Right lobe of liver (tissue), 4 donors: Measurements from ENCODE around the gene CHERP.

ENCODE experiments used
- POLR2A ChIP-seq: fragments of 450-650 bp; IDR thresholded peaks from one replicate; pipeline ENCODE4 v1.6.1; 2017; ENCODE audit warnings: antibody characterized with exemption, mild to moderate bottlenecking
- TF ChIP-seq, protein P1 (sequence below), 4 donors: fragments of 200-600 bp in 3 of 4; fragments of 450-650 bp in 1 of 4; IDR thresholded peaks; one replicate each; pipeline versions ENCODE4 v1.5.1 to v1.8.0; 2016 to 2022; ENCODE audit warnings: antibody characterized with exemption in 4 of 4, mild to moderate bottlenecking in 2 of 4
- donor health status: DM: no; HTN: no; CAD: no.
- donor health status: DM: no; HTN: no; CAD: no.
- donor health status: DM: no; HTN: yes; CAD: no.

DNA sequence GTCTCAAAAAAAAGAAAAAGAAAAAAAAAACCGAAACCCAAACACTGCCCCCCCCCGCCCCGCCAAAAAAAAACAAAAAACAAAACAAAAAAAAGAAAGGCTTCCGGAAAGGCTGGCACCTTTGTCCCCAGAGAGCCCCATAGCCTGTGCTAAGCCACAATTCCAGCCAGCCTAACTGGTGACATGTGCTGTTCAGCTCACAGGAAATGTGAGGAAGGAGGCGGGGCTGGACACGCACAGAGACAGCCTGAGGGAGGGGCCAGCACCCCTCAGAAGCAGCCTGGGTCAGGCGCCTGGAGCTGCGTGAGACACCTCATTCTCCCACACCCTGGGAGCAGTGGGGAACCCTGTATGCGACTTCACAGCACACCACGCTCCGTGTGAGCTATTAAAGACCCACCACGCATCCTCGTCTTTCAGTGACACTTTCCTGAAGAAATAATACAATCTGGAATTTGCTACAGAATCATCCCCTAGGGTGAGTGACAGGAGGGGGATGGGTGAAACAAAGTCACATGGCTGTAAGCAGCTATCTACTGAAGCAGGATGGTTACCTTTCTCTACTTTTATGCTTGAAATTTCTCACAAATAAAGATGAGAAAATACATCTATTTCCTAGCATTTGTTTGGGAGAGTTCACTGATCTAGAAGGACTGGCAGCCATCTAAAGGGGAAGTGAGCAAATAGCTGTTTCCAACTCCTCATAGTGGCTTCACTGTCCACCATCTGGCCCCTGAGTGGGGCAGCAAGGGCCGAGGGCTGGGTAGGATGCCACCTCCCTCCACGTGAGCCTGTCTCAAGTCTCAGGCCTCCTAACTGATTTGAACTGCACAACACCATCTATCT lies 42.2 kb upstream of the CHERP start:
- TF ChIP-seq, protein P1, sequence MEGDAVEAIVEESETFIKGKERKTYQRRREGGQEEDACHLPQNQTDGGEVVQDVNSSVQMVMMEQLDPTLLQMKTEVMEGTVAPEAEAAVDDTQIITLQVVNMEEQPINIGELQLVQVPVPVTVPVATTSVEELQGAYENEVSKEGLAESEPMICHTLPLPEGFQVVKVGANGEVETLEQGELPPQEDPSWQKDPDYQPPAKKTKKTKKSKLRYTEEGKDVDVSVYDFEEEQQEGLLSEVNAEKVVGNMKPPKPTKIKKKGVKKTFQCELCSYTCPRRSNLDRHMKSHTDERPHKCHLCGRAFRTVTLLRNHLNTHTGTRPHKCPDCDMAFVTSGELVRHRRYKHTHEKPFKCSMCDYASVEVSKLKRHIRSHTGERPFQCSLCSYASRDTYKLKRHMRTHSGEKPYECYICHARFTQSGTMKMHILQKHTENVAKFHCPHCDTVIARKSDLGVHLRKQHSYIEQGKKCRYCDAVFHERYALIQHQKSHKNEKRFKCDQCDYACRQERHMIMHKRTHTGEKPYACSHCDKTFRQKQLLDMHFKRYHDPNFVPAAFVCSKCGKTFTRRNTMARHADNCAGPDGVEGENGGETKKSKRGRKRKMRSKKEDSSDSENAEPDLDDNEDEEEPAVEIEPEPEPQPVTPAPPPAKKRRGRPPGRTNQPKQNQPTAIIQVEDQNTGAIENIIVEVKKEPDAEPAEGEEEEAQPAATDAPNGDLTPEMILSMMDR (IDR thresholded peaks at IDR 0.05) = no peak
- peak; percentile 49 for TF ChIP-seq POLR2A
